HEK293 (cell line): ENCODE results near the gene FGFRL1.
A peak's percentile ranks its signal among the peaks of the same experiment; 100 is the strongest.

Source experiments
- CTCF ChIA-PET: fragments of 350-600 bp; formaldehyde crosslinking; extraction: SDS; loops from one replicate; lab custom pipeline; 2021; ENCODE audit warnings: antibody characterized with exemption; lab: Yijun Ruan, JAX
- POLR2A ChIA-PET: fragments of 300-600 bp; formaldehyde crosslinking; extraction: SDS; loops from one replicate; lab custom pipeline; 2020; ENCODE audit warnings: antibody characterized with exemption, inconsistent platforms; lab: Yijun Ruan, JAX
- H3K27ac ChIP-seq: fragments of 200-500 bp; sonication (Bioruptor generic); 2 replicates; pipeline ENCODE4 v1.5.1; 2014; ENCODE audit warnings: low read depth, low read length, control low read depth, inconsistent platforms; ENCODE audit errors: extremely low read depth
- H3K36me3 ChIP-seq, 2 experiments: fragments of 200-500 bp in 1 of 2; sonication (Bioruptor generic) in 1 of 2; 1 replicate in 1 of 2; 2 replicates in 1 of 2; pipeline ENCODE4 v1.5.1; 2014 to 2017; ENCODE audit warnings: inconsistent platforms in 2 of 2, low read length in 2 of 2; ENCODE audit not compliant: control insufficient read depth in 2 of 2, insufficient read depth in 1 of 2
- H3K4me1 ChIP-seq: fragments of 200-500 bp; sonication (Bioruptor generic); 2 replicates; pipeline ENCODE4 v1.5.1; 2014; ENCODE audit warnings: mild to moderate bottlenecking, low read length, inconsistent platforms; ENCODE audit not compliant: control insufficient read depth, insufficient read depth
- H3K4me3 ChIP-seq: 2 replicates; pipeline ENCODE4 v1.5.1; 2011; ENCODE audit warnings: low read depth, mild to moderate bottlenecking, control low read depth, low read length, moderate library complexity
- H3K9me3 ChIP-seq: fragments of 200-500 bp; sonication (Bioruptor generic); 2 replicates; pipeline ENCODE4 v1.5.1; 2014; ENCODE audit warnings: low read depth, low read length, inconsistent platforms; ENCODE audit not compliant: control insufficient read depth, insufficient read depth
- AEBP2 ChIP-seq: fragments of 450-650 bp; formaldehyde crosslinking; IDR thresholded peaks from 2 replicates; pipeline ENCODE4 v1.5.1; 2016; ENCODE audit warnings: missing biosample characterization, missing genetic modification characterization, borderline replicate concordance
- BCL11A ChIP-seq: fragments of 450-650 bp; formaldehyde crosslinking; IDR thresholded peaks from 2 replicates; pipeline ENCODE4 v1.5.1; 2016; ENCODE audit warnings: low read depth, missing biosample characterization, missing genetic modification characterization
- BCL11B ChIP-seq: fragments of 450-650 bp; formaldehyde crosslinking; IDR thresholded peaks from 2 replicates; pipeline ENCODE4 v1.5.1; 2016; ENCODE audit warnings: low read depth, missing biosample characterization, missing genetic modification characterization
- ELK4 ChIP-seq: IDR thresholded peaks from 2 replicates; pipeline ENCODE4 v1.6.1; 2011; ENCODE audit warnings: mild to moderate bottlenecking, low read depth, low read length, borderline replicate concordance
- GLI2 ChIP-seq: fragments of 450-650 bp; formaldehyde crosslinking; IDR thresholded peaks from 2 replicates; pipeline ENCODE4; 2017; ENCODE audit warnings: missing biosample characterization, missing genetic modification characterization, low read depth, borderline replicate concordance
- GLIS2 ChIP-seq: fragments of 450-650 bp; formaldehyde crosslinking; IDR thresholded peaks from 2 replicates; pipeline ENCODE4 v1.5.1; 2016; ENCODE audit warnings: missing biosample characterization, missing genetic modification characterization
- HIC1 ChIP-seq: fragments of 450-650 bp; formaldehyde crosslinking; IDR thresholded peaks from 2 replicates; pipeline ENCODE4 v1.5.1; 2016; ENCODE audit warnings: missing biosample characterization, missing genetic modification characterization
- KLF9 ChIP-seq: fragments of 450-650 bp; formaldehyde crosslinking; IDR thresholded peaks from 2 replicates; pipeline ENCODE4 v1.5.1; 2016; ENCODE audit warnings: missing biosample characterization, missing genetic modification characterization, low read depth
- OVOL3 ChIP-seq: fragments of 450-650 bp; formaldehyde crosslinking; IDR thresholded peaks from 2 replicates; pipeline ENCODE4 v1.5.1; 2016; ENCODE audit warnings: missing biosample characterization, missing genetic modification characterization
- RBAK ChIP-seq: fragments of 450-650 bp; formaldehyde crosslinking; IDR thresholded peaks from 2 replicates; pipeline ENCODE4 v1.5.1; 2016; ENCODE audit warnings: missing biosample characterization, missing genetic modification characterization
- SCRT1 ChIP-seq: fragments of 450-650 bp; formaldehyde crosslinking; IDR thresholded peaks from 2 replicates; pipeline ENCODE4 v1.5.1; 2016; ENCODE audit warnings: missing biosample characterization, missing genetic modification characterization, borderline replicate concordance
- SETDB1 ChIP-seq: IDR thresholded peaks from one replicate; pipeline ENCODE4 v1.6.1; 2017; ENCODE audit warnings: mild to moderate bottlenecking, low read length, moderate library complexity, mixed read lengths; ENCODE audit not compliant: insufficient read length
- ZEB2 ChIP-seq: fragments of 450-650 bp; formaldehyde crosslinking; IDR thresholded peaks from 2 replicates; pipeline ENCODE4 v1.5.1; 2016; ENCODE audit warnings: missing biosample characterization, missing genetic modification characterization
- ZFHX2 ChIP-seq: fragments of 450-650 bp; formaldehyde crosslinking; conservative IDR thresholded peaks from 2 replicates; pipeline ENCODE4 v1.5.1; 2016; ENCODE audit warnings: missing biosample characterization, missing genetic modification characterization
- ZNF157 ChIP-seq: fragments of 450-650 bp; formaldehyde crosslinking; IDR thresholded peaks from 2 replicates; pipeline ENCODE4 v1.5.1; 2016; ENCODE audit warnings: missing biosample characterization, missing genetic modification characterization
- ZNF169 ChIP-seq: fragments of 450-650 bp; formaldehyde crosslinking; IDR thresholded peaks from 2 replicates; pipeline ENCODE4 v1.5.1; 2016; ENCODE audit warnings: missing biosample characterization, missing genetic modification characterization
- ZNF214 ChIP-seq: fragments of 450-650 bp; formaldehyde crosslinking; IDR thresholded peaks from 2 replicates; pipeline ENCODE4 v1.5.1; 2017; ENCODE audit warnings: missing biosample characterization, mild to moderate bottlenecking, missing genetic modification characterization, borderline replicate concordance
- ZNF23 ChIP-seq: fragments of 450-650 bp; formaldehyde crosslinking; IDR thresholded peaks from 2 replicates; pipeline ENCODE4 v1.5.1; 2016; ENCODE audit warnings: missing biosample characterization, missing genetic modification characterization, borderline replicate concordance
- ZNF24 ChIP-seq: fragments of 450-650 bp; formaldehyde crosslinking; IDR thresholded peaks from 2 replicates; pipeline ENCODE4 v1.5.1; 2016; ENCODE audit warnings: missing biosample characterization, missing genetic modification characterization
- ZNF341 ChIP-seq: fragments of 450-650 bp; formaldehyde crosslinking; IDR thresholded peaks from 2 replicates; pipeline ENCODE4; 2016; ENCODE audit warnings: low read depth, missing biosample characterization, missing genetic modification characterization
- ZNF354C ChIP-seq: fragments of 450-650 bp; formaldehyde crosslinking; IDR thresholded peaks from 2 replicates; pipeline ENCODE4 v1.5.1; 2016; ENCODE audit warnings: missing biosample characterization, missing genetic modification characterization, low read depth, borderline replicate concordance
- ZNF391 ChIP-seq: fragments of 450-650 bp; formaldehyde crosslinking; IDR thresholded peaks from 2 replicates; pipeline ENCODE4 v1.5.1; 2016; ENCODE audit warnings: low read depth, missing biosample characterization, missing genetic modification characterization, borderline replicate concordance
- ZNF510 ChIP-seq: fragments of 450-650 bp; formaldehyde crosslinking; IDR thresholded peaks from 2 replicates; pipeline ENCODE4 v1.5.1; 2018; ENCODE audit warnings: mild to moderate bottlenecking, missing genetic modification characterization, missing biosample characterization; ENCODE audit not compliant: insufficient replicate concordance
- ZNF521 ChIP-seq: fragments of 450-650 bp; formaldehyde crosslinking; IDR thresholded peaks from 2 replicates; pipeline ENCODE4 v1.5.1; 2017; ENCODE audit warnings: missing biosample characterization, mild to moderate bottlenecking, missing genetic modification characterization
- ZNF560 ChIP-seq: fragments of 450-650 bp; formaldehyde crosslinking; IDR thresholded peaks from 2 replicates; pipeline ENCODE4 v1.5.1; 2017; ENCODE audit warnings: missing biosample characterization, missing genetic modification characterization, borderline replicate concordance
- ZNF629 ChIP-seq: fragments of 450-650 bp; formaldehyde crosslinking; IDR thresholded peaks from 2 replicates; pipeline ENCODE4 v1.5.1; 2017; ENCODE audit warnings: missing biosample characterization, missing genetic modification characterization
- ZNF645 ChIP-seq: fragments of 450-650 bp; formaldehyde crosslinking; IDR thresholded peaks from 2 replicates; pipeline ENCODE4; 2016; ENCODE audit warnings: missing biosample characterization, missing genetic modification characterization
- ZNF654 ChIP-seq: fragments of 450-650 bp; formaldehyde crosslinking; IDR thresholded peaks from 2 replicates; pipeline ENCODE4 v1.5.1; 2016; ENCODE audit warnings: low read depth, missing biosample characterization, missing genetic modification characterization
- ZNF677 ChIP-seq: fragments of 450-650 bp; IDR thresholded peaks from 2 replicates; pipeline ENCODE4 v1.5.0; 2018; ENCODE audit warnings: missing biosample characterization, mild to moderate bottlenecking, missing genetic modification characterization, moderate library complexity
- ZNF776 ChIP-seq: fragments of 450-650 bp; formaldehyde crosslinking; IDR thresholded peaks from 2 replicates; pipeline ENCODE4 v1.5.0; 2017; ENCODE audit warnings: missing biosample characterization, missing genetic modification characterization, borderline replicate concordance
- ZNF791 ChIP-seq: fragments of 450-650 bp; formaldehyde crosslinking; IDR thresholded peaks from 2 replicates; pipeline ENCODE4 v1.5.1; 2016; ENCODE audit warnings: missing biosample characterization, missing genetic modification characterization
- ZNF830 ChIP-seq: fragments of 450-650 bp; IDR thresholded peaks from 2 replicates; pipeline ENCODE4 v1.5.0; 2018; ENCODE audit warnings: missing biosample characterization, missing genetic modification characterization, low read depth, mild to moderate bottlenecking, moderate library complexity
- ZNF843 ChIP-seq: fragments of 450-650 bp; formaldehyde crosslinking; IDR thresholded peaks from 2 replicates; pipeline ENCODE4 v1.5.1; 2016; ENCODE audit warnings: missing biosample characterization, missing genetic modification characterization
- ZSCAN30 ChIP-seq: fragments of 450-650 bp; IDR thresholded peaks from 2 replicates; pipeline ENCODE4 v1.5.1; 2018; ENCODE audit warnings: missing biosample characterization, mild to moderate bottlenecking, missing genetic modification characterization, moderate library complexity

FGFRL1 gene

GRCh38 chr4:1024882-1025545 lies 13.6 kb downstream of the FGFRL1 start (continued):
- no peak for TF ChIP-seq ZNF629
- TF ChIP-seq OVOL3 (tag by site-specific recombination) = no peak
- peak; percentile 79 for TF ChIP-seq ZNF157 (tag by site-specific recombination)
- TF ChIP-seq ZNF23 = no peak
- no peak for TF ChIP-seq BCL11B (tag by site-specific recombination)
- no peak for TF ChIP-seq ZNF560 (tag by site-specific recombination)
- TF ChIP-seq ZNF843 (tag by site-specific recombination) = no peak
- no peak for TF ChIP-seq ZSCAN30 (tag by site-specific recombination)
- TF ChIP-seq GLIS2 = peak; percentile 23; the same call in 1 of the 2 replicates
- TF ChIP-seq ZNF391 (tag by site-specific recombination) = no peak
- peak; percentile 23; the same call in 1 of the 2 replicates for TF ChIP-seq HIC1
- TF ChIP-seq AEBP2 (tag by site-specific recombination) = no peak
- TF ChIP-seq SETDB1 = no peak

GRCh38 chr4:1026115-1026514 lies 14.7 kb downstream of the FGFRL1 start:
- no peak overlapping the region for H3K27ac ChIP-seq
- no peak for TF ChIP-seq GLI2 (tag by site-specific recombination)
- peak; percentile 66 for TF ChIP-seq ZFHX2
- TF ChIP-seq ZNF645 = no peak
- TF ChIP-seq ZNF677 = no peak
- no peak for TF ChIP-seq ZNF510 (tag by site-specific recombination)
- no peak for TF ChIP-seq ZNF24 (tag by site-specific recombination)
- no peak for TF ChIP-seq ZNF521 (tag by site-specific recombination)
- TF ChIP-seq ZEB2 (tag by site-specific recombination) = no peak
- TF ChIP-seq ZNF354C (tag by site-specific recombination) = no peak
- no peak for TF ChIP-seq ELK4
- no peak for TF ChIP-seq ZNF776 (tag by site-specific recombination)
- no peak for TF ChIP-seq ZNF214 (tag by site-specific recombination)
- no peak for TF ChIP-seq ZNF830
- no peak for TF ChIP-seq SCRT1
- TF ChIP-seq BCL11A = no peak
- 0 out of 2 replicates have a peak, but pooled peaks have one; percentile 21 for TF ChIP-seq KLF9 (tag by site-specific recombination)
- TF ChIP-seq ZNF169 (tag by site-specific recombination) = no peak
- 0 out of 2 replicates have a peak, but pooled peaks have one; percentile 23 for TF ChIP-seq ZNF341 (tag by site-specific recombination)
- TF ChIP-seq ZNF791 (tag by site-specific recombination) = no peak
- no peak for TF ChIP-seq RBAK (tag by site-specific recombination)
- TF ChIP-seq ZNF654 (tag by site-specific recombination) = no peak

More at GRCh38 chr4:1026115-1026514, 14.7 kb downstream of the FGFRL1 start:
- Histone ChIP-seq H3K4me3 (no peak overlapping the region), H3K9me3 (no peaks in the 10 kb centered on the region), H3K4me1 (no peaks in the 10 kb centered on the region), H3K36me3 (peaks cover 0 to 21% of the 10 kb centered on the region in 2 experiments; a peak in 1 of 3 replicates)
- ChIA-PET POLR2A (no interaction called here), CTCF (no interaction called here)
